GM19463 (cell line): ENCODE results near the gene IL22RA1.

Experiments
- ATAC-seq: cut with Tn5 transposase; IDR thresholded peaks from one replicate; pipeline ENCODE4 v1.9.1; 2021; ENCODE audit warnings: mild to moderate bottlenecking, moderate library complexity; ENCODE audit not compliant: unreplicated experiment

IL22RA1 gene

GRCh38 chr1:24168245-24168644, 25.3 kb upstream of the IL22RA1 start:
- ATAC-seq = no peak

- ATAC-seq = no peak
These were observed 24.1 kb upstream of the IL22RA1 start for GRCh38 chr1:24167008-24167407.

- no peak for ATAC-seq
These were observed 22.6 kb upstream of the IL22RA1 start for GRCh38 chr1:24165500-24165899.

- ATAC-seq = no peak
These were observed 21.1 kb upstream of the IL22RA1 start for GRCh38 chr1:24164004-24164403.

- ATAC-seq = no peak
These were observed 19.3 kb upstream of the IL22RA1 start for GRCh38 chr1:24162201-24162600.

- ATAC-seq = no peak
These were observed 18.3 kb upstream of the IL22RA1 start for GRCh38 chr1:24161270-24161669.

GRCh38 chr1:24159366-24159765, 16.4 kb upstream of the IL22RA1 start:
- no peak for ATAC-seq

GRCh38 chr1:24157918-24158481, 15.1 kb upstream of the IL22RA1 start:
- ATAC-seq = no peak

GRCh38 chr1:24156542-24157260, 13.8 kb upstream of the IL22RA1 start:
- no peak for ATAC-seq

- ATAC-seq = no peak
These were observed 12.3 kb upstream of the IL22RA1 start for GRCh38 chr1:24155011-24155782.

- ATAC-seq = no peak
These were observed 11.3 kb upstream of the IL22RA1 start for GRCh38 chr1:24154215-24154614.

GRCh38 chr1:24152631-24153494, 9.9 kb upstream of the IL22RA1 start:
- no peak for ATAC-seq

GRCh38 chr1:24151175-24151533, 8.2 kb upstream of the IL22RA1 start:
- ATAC-seq = no peak

- ATAC-seq = no peak
These were observed 7.6 kb upstream of the IL22RA1 start for GRCh38 chr1:24150234-24151174.

GRCh38 chr1:24149866-24150233, 6.9 kb upstream of the IL22RA1 start:
- no peak for ATAC-seq

GRCh38 chr1:24147816-24148215, 4.9 kb upstream of the IL22RA1 start:
- no peak for ATAC-seq

- ATAC-seq = no peak
These were observed 4.3 kb upstream of the IL22RA1 start for GRCh38 chr1:24147194-24147593.

- ATAC-seq = no peak
These were observed 1.5 kb downstream of the IL22RA1 start for GRCh38 chr1:24141311-24141997.

- no peak for ATAC-seq
These were observed 2.2 kb downstream of the IL22RA1 start for GRCh38 chr1:24140741-24141181.
